GM12878 (cell line): ENCODE measurements around the gene ETV1. TPM values are rescaled to one million over a fixed set of nuclear protein-coding genes. Genes with fewer than 3 reads are reported as not detected.

Experiments used
- ATAC-seq: fragments of 200-7000 bp; cut with Tn5 transposase; 3 replicates; pipeline ENCODE4 v1.9.1; 2020; ENCODE audit warnings: mild to moderate bottlenecking, moderate library complexity
- BruUV-seq: library from RNA; stranded (reverse); fragments of 400-500 nt; replicated peaks from 2 replicates; lab custom pipeline; 2021; lab: Mats Ljungman, UMichigan
- CTCF ChIA-PET: fragments of 300-600 bp; sonication (Branson Sonifier 250); formaldehyde crosslinking; extraction: SDS; loops from one replicate; lab custom pipeline; 2021; ENCODE audit warnings: inconsistent platforms; lab: Yijun Ruan, JAX
- POLR2A ChIA-PET: fragments of 350-600 bp; formaldehyde crosslinking; extraction: SDS; loops from one replicate; lab custom pipeline; 2021; ENCODE audit warnings: inconsistent platforms; lab: Charles Lee
- RAD21 ChIA-PET: fragments of 300-600 bp; sonication (Branson Sonifier 250); formaldehyde crosslinking; loops from one replicate; lab custom pipeline; 2023; ENCODE audit warnings: antibody characterized with exemption; ENCODE audit not compliant: unreplicated experiment; lab: Charles Lee
- SMC1A ChIA-PET: fragments of 300-600 bp; sonication (Branson Sonifier 250); formaldehyde crosslinking; loops from one replicate; lab custom pipeline; 2023; ENCODE audit not compliant: unreplicated experiment, uncharacterized antibody; lab: Charles Lee
- DNase-seq: peaks from one replicate; pipeline ENCODE4 v3.0.0-alpha.2; 2011; ENCODE audit warnings: low read depth, low spot score
- FAIRE-seq: peaks from 3 replicates; lab custom pipeline; 2011; peaks lifted over from hg19 to GRCh38; lab: Jason Lieb, UNC
- H2AFZ ChIP-seq: 2 replicates; pipeline ENCODE4 v1.6.0; 2011; ENCODE audit warnings: low read depth, low read length, control low read depth; ENCODE audit not compliant: control insufficient read depth
- H3K27ac ChIP-seq: 2 replicates; pipeline ENCODE4 v1.5.1; 2011; ENCODE audit warnings: control low read depth; ENCODE audit not compliant: control insufficient read depth, insufficient read depth
- H3K27me3 ChIP-seq, 2 experiments: replicated peaks in 1 of 2; 2 replicates each; pipeline versions ENCODE4 v1.6.0 to v1.6.1; 2011; ENCODE audit warnings: low read length in 1 of 2; ENCODE audit not compliant: control insufficient read depth in 2 of 2, insufficient read depth in 2 of 2
- H3K36me3 ChIP-seq, 2 experiments: 2 replicates each; pipeline ENCODE4 v1.5.1; 2011; ENCODE audit warnings: low read length in 1 of 2; ENCODE audit not compliant: control insufficient read depth in 2 of 2, insufficient read depth in 2 of 2
- H3K4me1 ChIP-seq: 2 replicates; pipeline ENCODE4 v1.6.1; 2011; ENCODE audit warnings: mild to moderate bottlenecking, low read length, moderate library complexity, mixed read lengths; ENCODE audit not compliant: control insufficient read depth, insufficient read depth
- H3K4me2 ChIP-seq: 2 replicates; pipeline ENCODE4 v1.6.0; 2011; ENCODE audit warnings: control low read depth; ENCODE audit not compliant: control insufficient read depth, insufficient read depth
- H3K4me3 ChIP-seq: fragments of 200-600 bp; sonication (generic); 2 replicates; pipeline ENCODE4 v1.5.1; 2016
- H3K79me2 ChIP-seq: 2 replicates; pipeline ENCODE4 v1.6.0; 2011; ENCODE audit warnings: low read length; ENCODE audit not compliant: control insufficient read depth, insufficient read depth
- H3K9ac ChIP-seq: 2 replicates; pipeline ENCODE4 v1.8.0; 2011; ENCODE audit warnings: low read length, control low read depth, mixed read lengths; ENCODE audit not compliant: control insufficient read depth, insufficient read depth
- H3K9me3 ChIP-seq: replicated peaks from 3 replicates; pipeline ENCODE4 v1.5.1; 2011; ENCODE audit warnings: mild to moderate bottlenecking, low read length; ENCODE audit not compliant: control insufficient read depth, insufficient read depth
- H4K20me1 ChIP-seq: 2 replicates; pipeline ENCODE4 v1.6.0; 2011; ENCODE audit not compliant: control insufficient read depth, insufficient read depth
- CEBPZ ChIP-seq: fragments of 150-350 bp; IDR thresholded peaks from 2 replicates; pipeline ENCODE4 v1.6.1; 2016; ENCODE audit warnings: low read depth, low read length
- FOXM1 ChIP-seq: IDR thresholded peaks from 2 replicates; pipeline ENCODE4 v1.6.1; 2012; ENCODE audit warnings: low read depth, mild to moderate bottlenecking, inconsistent platforms, low read length, moderate library complexity
- STAT3 ChIP-seq: IDR thresholded peaks from 2 replicates; pipeline ENCODE4 v1.6.1; 2011; ENCODE audit warnings: low read depth, low read length, improper control_type of control experiment
- TARDBP ChIP-seq: IDR thresholded peaks from 2 replicates; pipeline ENCODE4 v1.6.1; 2016; ENCODE audit warnings: borderline replicate concordance
- YY1 ChIP-seq: IDR thresholded peaks from 2 replicates; pipeline ENCODE4 v1.6.1; 2011; ENCODE audit warnings: low read depth, mild to moderate bottlenecking, low read length
- WGBS: methylation state at CpG from one replicate; pipeline ENCODE4 v1.1.6; 2016; ENCODE audit warnings: low lambda C conversion rate; ENCODE audit not compliant: insufficient replicate concordance, insufficient coverage; ENCODE audit errors: missing lambda C conversion rate; 5-methylcytosine and 5-hydroxymethylcytosine counted together
- in situ Hi-C: fragments of 300-500 bp; cut with MboI; formaldehyde crosslinking; loops from 9 replicates; pipeline ENCODE4 v1.14.3; 2018; ENCODE audit warnings: mixed read lengths
- intact Hi-C: fragments of 100-400 bp; cut with micrococcal nuclease; formaldehyde crosslinking; loops from one replicate; pipeline ENCODE4 v1.14.2; 2022; ENCODE audit not compliant: unreplicated experiment
- polyA plus RNA-seq, 11 experiments: library from polyadenylated mRNA; depleted of rRNA in 4 of 11; unstranded in 6 of 11; stranded (reverse) in 5 of 11; fragments of >200 nt; fragmentation: Nextera tagmentation in 4 of 11; fragmentation: Illumina TruSeq in 1 of 11; extraction: Ambion mirVana in 4 of 11; extraction: Trizol in 1 of 11; gene quantifications; 1 replicate in 1 of 11; 2 replicates in 10 of 11; pipeline versions ENCODE4 v1.2.1 to v1.2.3, GENCODE V29; 2011 to 2016; ENCODE audit warnings: inconsistent platforms in 2 of 11, missing spikeins in 2 of 11, low read depth in 1 of 11
- total RNA-seq, 4 experiments: library from RNA; depleted of rRNA in 3 of 4; stranded (reverse); fragments of >200 nt in 3 of 4; fragmentation: Illumina TruSeq in 1 of 4; extraction: Trizol in 1 of 4; gene quantifications; 2 replicates each; pipeline versions ENCODE4 v1.2.1 to v1.2.3, GENCODE V29; 2013 to 2021

ETV1 gene
- total and polyA plus RNA-seq, 10 of the 15 experiments (the other 5 are each of a cell fraction or from before 2014, with no cell fraction given): 0.03 to 9.3 (median 0.16) TPM; not detected in 4

- Histone ChIP-seq H4K20me1 (no peaks in the 10 kb centered on the region), H3K4me3 (no peak overlapping the region), H3K9ac (no peak overlapping the region), H3K4me2 (no peak overlapping the region), H3K79me2 (no peaks in the 10 kb centered on the region), H3K9me3 (no peaks in the 10 kb centered on the region), H3K27ac (no peak overlapping the region), H3K36me3 (no peaks in the 10 kb centered on the region), H3K4me1 (no peaks in the 10 kb centered on the region), H2AFZ (no peak overlapping the region), H3K27me3 (no peaks in the 10 kb centered on the region)
- ChIA-PET SMC1A (interaction anchor here (0.7 to 1.9 kb wide), 5 partner anchors 8 to 1035 kb away, joined by 3 to 7 read pairs (median 4); partner anchors contain the start of gene ETV1), CTCF (no interaction called here), RAD21 (interaction anchor here (2.0 kb wide), 1 partner anchor 9 kb away, joined by 6 read pairs; the partner anchor contains the start of gene ETV1), POLR2A (interaction anchor here (1.8 kb wide), 1 partner anchor 9 kb away, joined by 6 read pairs; the partner anchor contains the start of gene ETV1)
- in situ Hi-C loops (no loop called here), intact Hi-C loops (no loop called here)
- no peak for FAIRE-seq
- ATAC-seq: peak; percentile 34
- TF ChIP-seq FOXM1 (no peak), TARDBP (no peak), STAT3 (no peak)
- no TSS peak for BruUV-seq
- WGBS: 28% methylated on average over 3 of the region's 3 CpGs
- DNase-seq: no peak
These were observed 8.4 kb downstream of the ETV1 start for GRCh38 chr7:13981070-13981469.

GRCh38 chr7:13980474-13980873, 9.0 kb downstream of the ETV1 start:
- no peaks in the 10 kb centered on the region for H3K79me2 ChIP-seq
- H2AFZ ChIP-seq: no peak overlapping the region
- no peaks in the 10 kb centered on the region for H4K20me1 ChIP-seq
- no TSS peak for BruUV-seq
- H3K9ac ChIP-seq: no peak overlapping the region
- DNase-seq: no peak
- H3K27me3 ChIP-seq: no peaks in the 10 kb centered on the region
- H3K4me1 ChIP-seq: no peaks in the 10 kb centered on the region
- H3K27ac ChIP-seq: no peak overlapping the region
- WGBS: 7% methylated on average over 5 of the region's 5 CpGs
- H3K4me2 ChIP-seq: no peak overlapping the region
- in situ Hi-C loops: no loop called here
- POLR2A ChIA-PET: interaction anchor here (1.8 kb wide), 1 partner anchor 9 kb away, joined by 6 read pairs; the partner anchor contains the start of gene ETV1
- SMC1A ChIA-PET: interaction anchor here (0.6 to 1.9 kb wide), 5 partner anchors 9 to 1035 kb away, joined by 3 to 7 read pairs (median 4); partner anchors contain the start of gene ETV1
- H3K4me3 ChIP-seq: no peak overlapping the region
- intact Hi-C loops: no loop called here
- no peaks in the 10 kb centered on the region for H3K9me3 ChIP-seq
- CTCF ChIA-PET: interaction anchor here (1.5 kb wide), 1 partner anchor 9 kb away, joined by 6 read pairs; the partner anchor contains the start of gene ETV1
- no peak for ATAC-seq
- RAD21 ChIA-PET: interaction anchor here (2.0 kb wide), 1 partner anchor 10 kb away, joined by 6 read pairs; the partner anchor contains the start of gene ETV1
- TF ChIP-seq CEBPZ (no peak), YY1 (no peak)
- FAIRE-seq: no peak
- no peaks in the 10 kb centered on the region for H3K36me3 ChIP-seq
